Measurements from ENCODE around the gene TMEM50B.
"Not testable (repeated sequence)": the region's sequence is repeated elsewhere in the genome, so short reads cannot be mapped to it uniquely, and the experiment has no call there.

The TMEM50B gene

GRCh38 chr21:33479679-33480480 lies at the start of gene TMEM50B:
TMEM50B (minus strand) TSS chr21:33479974; CDS start chr21:33468885, 11,089 bp downstream.
- in situ Hi-C loops (cut with MboI; ENCODE audit: low sequenced_read_pairs): no loop called here

GRCh38 chr21:33522953-33523349 lies 43.2 kb upstream of the TMEM50B start:
- in situ Hi-C loops (cut with MboI; ENCODE audit: low sequenced_read_pairs): no loop called here

GRCh38 chr21:33522297-33522952 lies 42.7 kb upstream of the TMEM50B start:
- in situ Hi-C loops (cut with MboI; ENCODE audit: low sequenced_read_pairs): no loop called here

- in situ Hi-C loops (cut with MboI; ENCODE audit: low sequenced_read_pairs): no loop called here
These were observed 39.1 kb upstream of the TMEM50B start for GRCh38 chr21:33518899-33519298.

GRCh38 chr21:33514229-33514628 lies 34.5 kb upstream of the TMEM50B start:
- in situ Hi-C loops (cut with MboI; ENCODE audit: low sequenced_read_pairs): no loop called here

GRCh38 chr21:33512481-33512880 lies 32.7 kb upstream of the TMEM50B start:
- in situ Hi-C loops (cut with MboI; ENCODE audit: low sequenced_read_pairs): no loop called here

- in situ Hi-C loops (cut with MboI; ENCODE audit: low sequenced_read_pairs): no loop called here
These were observed 31.9 kb upstream of the TMEM50B start for GRCh38 chr21:33511639-33512038.

- in situ Hi-C loops (cut with MboI; ENCODE audit: low sequenced_read_pairs): no loop called here
These were observed 31.1 kb upstream of the TMEM50B start for GRCh38 chr21:33510826-33511225.

- in situ Hi-C loops (cut with MboI; ENCODE audit: low sequenced_read_pairs): not testable (repeated sequence)
These were observed 27.2 kb upstream of the TMEM50B start for GRCh38 chr21:33507003-33507402.

GRCh38 chr21:33505833-33506232 lies 26.1 kb upstream of the TMEM50B start:
- in situ Hi-C loops (cut with MboI; ENCODE audit: low sequenced_read_pairs): no loop called here

- in situ Hi-C loops (cut with MboI; ENCODE audit: low sequenced_read_pairs): no loop called here
These were observed 16.6 kb upstream of the TMEM50B start for GRCh38 chr21:33496345-33496744.

- in situ Hi-C loops (cut with MboI; ENCODE audit: low sequenced_read_pairs): no loop called here
These were observed 16.0 kb upstream of the TMEM50B start for GRCh38 chr21:33495743-33496142.

GRCh38 chr21:33493756-33494155 lies 14.0 kb upstream of the TMEM50B start:
- in situ Hi-C loops (cut with MboI; ENCODE audit: low sequenced_read_pairs): no loop called here

GRCh38 chr21:33492571-33492970 lies 12.8 kb upstream of the TMEM50B start:
- in situ Hi-C loops (cut with MboI; ENCODE audit: low sequenced_read_pairs): no loop called here

- in situ Hi-C loops (cut with MboI; ENCODE audit: low sequenced_read_pairs): no loop called here
These were observed 11.8 kb upstream of the TMEM50B start, which contains the start of gene DNAJC28 for GRCh38 chr21:33491373-33492102. DNAJC28 (minus strand) TSS chr21:33491716; CDS start chr21:33489393, 2,323 bp downstream.

GRCh38 chr21:33490991-33491372 lies 11.2 kb upstream of the TMEM50B start:
- in situ Hi-C loops (cut with MboI; ENCODE audit: low sequenced_read_pairs): no loop called here

- in situ Hi-C loops (cut with MboI; ENCODE audit: low sequenced_read_pairs): no loop called here
These were observed 9.2 kb upstream of the TMEM50B start for GRCh38 chr21:33488936-33489335.

GRCh38 chr21:33487996-33488395 lies 8.2 kb upstream of the TMEM50B start:
- in situ Hi-C loops (cut with MboI; ENCODE audit: low sequenced_read_pairs): no loop called here

GRCh38 chr21:33481314-33481943 lies 1.7 kb upstream of the TMEM50B start:
- in situ Hi-C loops (cut with MboI; ENCODE audit: low sequenced_read_pairs): no loop called here

- in situ Hi-C loops (cut with MboI; ENCODE audit: low sequenced_read_pairs): no loop called here
These were observed 818 bp upstream of the TMEM50B start for GRCh38 chr21:33480481-33481103.

Data from hTERT RPE-1 (cell line).